K562 (cell line): Measurements from ENCODE around the gene MYLK4. TPM values are rescaled to one million over a fixed set of nuclear protein-coding genes. Genes with fewer than 3 reads are reported as not detected.

Experiments used
- ATAC-seq: fragments of 200-7000 bp; cut with Tn5 transposase; 3 replicates; pipeline ENCODE4 v1.9.1; 2020; ENCODE audit warnings: moderate library complexity
- BruUV-seq: library from RNA; stranded (reverse); fragments of 400-500 nt; replicated peaks from 2 replicates; lab custom pipeline; 2021; lab: Mats Ljungman, UMichigan
- CTCF ChIA-PET: fragments of 300-600 bp; formaldehyde crosslinking; extraction: SDS; loops from one replicate; lab custom pipeline; 2021; ENCODE audit warnings: low intra/inter-chr PET ratio; lab: Yijun Ruan, JAX
- POLR2A ChIA-PET: fragments of 300-600, 350-650 bp; sonication (Branson Sonifier 250); formaldehyde crosslinking; extraction: SDS; loops from one replicate; lab custom pipeline; 2021; ENCODE audit warnings: antibody characterized with exemption, inconsistent platforms; lab: Yijun Ruan, JAX
- DNase-seq, 4 experiments: peaks; one replicate each; pipeline versions ENCODE4 v3.0.0 to v3.0.0-alpha.2; 2011 to 2018; ENCODE audit warnings: low spot score in 3 of 4, mixed read lengths in 3 of 4; ENCODE audit errors: extremely low read depth in 1 of 4
- FAIRE-seq: peaks from 2 replicates; lab custom pipeline; 2011; peaks lifted over from hg19 to GRCh38; lab: Jason Lieb, UNC
- H2AFZ ChIP-seq: 2 replicates; pipeline ENCODE4 v1.6.0; 2011; ENCODE audit warnings: low read depth, low read length, control low read depth, inconsistent platforms
- H3K27ac ChIP-seq: fragments of 200-600 bp; 3 replicates; pipeline ENCODE4 v1.8.0; 2011; ENCODE audit warnings: low read depth, mild to moderate bottlenecking, control low read depth, inconsistent platforms, low read length, moderate library complexity, mixed read lengths; ENCODE audit errors: extremely low read depth
- H3K27me3 ChIP-seq, 2 experiments: fragments of 300-600 bp in 1 of 2; 2 replicates in 1 of 2; 3 replicates in 1 of 2; pipeline versions ENCODE4 v1.6.0 to v1.8.0; 2011; ENCODE audit warnings: inconsistent platforms in 2 of 2, low read length in 2 of 2, mild to moderate bottlenecking in 1 of 2, mixed read lengths in 1 of 2, moderate library complexity in 1 of 2; ENCODE audit not compliant: control insufficient read depth in 2 of 2, insufficient read depth in 2 of 2
- H3K36me3 ChIP-seq: fragments of 300-600 bp; 3 replicates; pipeline ENCODE4 v1.8.0; 2011; ENCODE audit warnings: mild to moderate bottlenecking, low read length, inconsistent platforms; ENCODE audit not compliant: control insufficient read depth, insufficient read depth
- H3K4me1 ChIP-seq, 2 experiments: fragments of 200-600 bp in 1 of 2; replicated peaks in 1 of 2; 2 replicates in 1 of 2; 3 replicates in 1 of 2; pipeline versions ENCODE4 v1.5.1 to v1.8.0; 2011; ENCODE audit warnings: inconsistent platforms in 2 of 2, low read length in 2 of 2, mild to moderate bottlenecking in 1 of 2, mixed read lengths in 1 of 2, moderate library complexity in 1 of 2; ENCODE audit not compliant: control insufficient read depth in 2 of 2, insufficient read depth in 2 of 2
- H3K4me2 ChIP-seq: 2 replicates; pipeline ENCODE4 v1.6.1; 2011; ENCODE audit warnings: low read length, control low read depth, inconsistent platforms, mixed read lengths; ENCODE audit not compliant: insufficient read depth
- H3K4me3 ChIP-seq: fragments of 200-600 bp; sonication (generic), shearing (Covaris generic); 2 replicates; pipeline ENCODE4 v1.5.1; 2016; ENCODE audit warnings: control low read depth, inconsistent platforms
- H3K79me2 ChIP-seq: fragments of 200-600 bp; 3 replicates; pipeline ENCODE4 v1.8.0; 2011; ENCODE audit warnings: low read length, inconsistent platforms; ENCODE audit not compliant: control insufficient read depth, insufficient read depth
- H3K9ac ChIP-seq, 2 experiments: 2 replicates each; pipeline versions ENCODE4 v1.6.0 to v1.6.1; 2011; ENCODE audit warnings: low read depth in 2 of 2, low read length in 2 of 2, control low read depth in 1 of 2, inconsistent platforms in 1 of 2, mild to moderate bottlenecking in 1 of 2, mixed read lengths in 1 of 2; ENCODE audit not compliant: insufficient read depth in 1 of 2
- H3K9me1 ChIP-seq: one replicate; pipeline ENCODE4 v1.6.0; 2011; ENCODE audit warnings: inconsistent platforms, mild to moderate bottlenecking, low read length, moderate library complexity; ENCODE audit not compliant: control insufficient read depth, insufficient read depth
- H3K9me3 ChIP-seq: replicated peaks from 2 replicates; pipeline ENCODE4 v1.5.1; 2011; ENCODE audit warnings: low read depth, low read length, inconsistent platforms; ENCODE audit not compliant: control insufficient read depth, insufficient read depth
- H4K20me1 ChIP-seq: replicated peaks from 2 replicates; pipeline ENCODE4 v1.6.1; 2011; ENCODE audit warnings: low read length, inconsistent platforms, mixed read lengths; ENCODE audit not compliant: control insufficient read depth, insufficient read depth
- CBX3 ChIP-seq, 2 experiments: IDR thresholded peaks; 1 replicate in 1 of 2; 2 replicates in 1 of 2; pipeline ENCODE4 v1.6.1; 2012; ENCODE audit warnings: inconsistent platforms in 2 of 2, low read length in 2 of 2, borderline replicate concordance in 1 of 2, control low read depth in 1 of 2
- HDAC6 ChIP-seq: IDR thresholded peaks from 2 replicates; pipeline ENCODE4 v1.6.1; 2012; ENCODE audit warnings: low read depth, mild to moderate bottlenecking, control low read depth, inconsistent platforms, low read length, moderate library complexity
- HMGN3 ChIP-seq: IDR thresholded peaks from 2 replicates; pipeline ENCODE4 v1.6.1; 2011; ENCODE audit warnings: borderline replicate concordance, low read depth, mild to moderate bottlenecking, mixed read lengths, low read length; ENCODE audit not compliant: insufficient read length; ENCODE audit errors: extremely low read depth
- HMGXB4 ChIP-seq: sonication (generic); formaldehyde crosslinking; IDR thresholded peaks from 2 replicates; pipeline ENCODE4 v1.8.1; 2023; ENCODE audit warnings: mild to moderate bottlenecking, missing genetic modification reagents
- MEIS2 ChIP-seq: fragments of 450-650 bp; IDR thresholded peaks from 2 replicates; pipeline ENCODE4 v1.6.1; 2014; ENCODE audit warnings: mild to moderate bottlenecking; ENCODE audit not compliant: partially characterized antibody
- NCOA1 ChIP-seq: fragments of 450-650 bp; IDR thresholded peaks from 2 replicates; pipeline ENCODE4 v1.6.1; 2016; ENCODE audit warnings: low read depth
- NFXL1 ChIP-seq: fragments of 450-650 bp; formaldehyde crosslinking; IDR thresholded peaks from 2 replicates; pipeline ENCODE4 v1.4.0; 2021; ENCODE audit warnings: mild to moderate bottlenecking
- PCBP2 ChIP-seq: fragments of 200-400 bp; formaldehyde crosslinking; IDR thresholded peaks from 2 replicates; pipeline ENCODE4 v1.6.1; 2018; ENCODE audit warnings: low read length, low read depth, mild to moderate bottlenecking, moderate library complexity; ENCODE audit not compliant: poor library complexity, severe bottlenecking
- RBM22 ChIP-seq: fragments of 200-400 bp; formaldehyde crosslinking; IDR thresholded peaks from 2 replicates; pipeline ENCODE4 v1.6.1; 2018; ENCODE audit warnings: low read length, low read depth; ENCODE audit not compliant: poor library complexity, severe bottlenecking
- THRAP3 ChIP-seq: fragments of 450-650 bp; IDR thresholded peaks from 2 replicates; pipeline ENCODE4 v1.6.1; 2016; ENCODE audit warnings: mild to moderate bottlenecking, inconsistent platforms, borderline replicate concordance
- ZKSCAN3 ChIP-seq: fragments of 250-450 bp; sonication (Bioruptor Pico); IDR thresholded peaks from 2 replicates; pipeline ENCODE4 v1.4.0; 2020
- ZNF696 ChIP-seq: fragments of 250-450 bp; sonication (Bioruptor Pico); conservative IDR thresholded peaks from 2 replicates; pipeline ENCODE4 v1.4.0; 2020; ENCODE audit warnings: mild to moderate bottlenecking, moderate library complexity
- ZSCAN29 ChIP-seq: fragments of 450-650 bp; IDR thresholded peaks from 2 replicates; pipeline ENCODE4 v1.6.1; 2017
- WGBS: fragments of 100-300 bp; shearing (Covaris generic); methylation state at CpG from one replicate; pipeline ENCODE4 v1.1.6; 2016; ENCODE audit warnings: low coverage, mixed read lengths; ENCODE audit not compliant: insufficient coverage; ENCODE audit errors: missing lambda C conversion rate; 5-methylcytosine and 5-hydroxymethylcytosine counted together
- in situ Hi-C: fragments of 300-500 bp; cut with MboI; formaldehyde crosslinking; loops from 4 replicates; pipeline ENCODE4 v1.15.0; 2018; ENCODE audit warnings: inconsistent platforms, mixed read lengths
- intact Hi-C: fragments of 100-400 bp; cut with micrococcal nuclease; formaldehyde crosslinking; loops from 2 replicates; pipeline ENCODE4 v1.14.2; 2022
- polyA plus RNA-seq, 8 experiments: library from polyadenylated mRNA; depleted of rRNA in 4 of 8; stranded (reverse) in 5 of 8; unstranded in 3 of 8; fragments of >200 nt; fragmentation: Nextera tagmentation in 2 of 8; fragmentation: Illumina TruSeq in 1 of 8; extraction: Ambion mirVana in 2 of 8; extraction: Trizol in 1 of 8; gene quantifications; 2 replicates each; pipeline versions ENCODE4 v1.2.1 to v1.2.3, GENCODE V29; 2011 to 2014; ENCODE audit warnings: inconsistent platforms in 1 of 8, missing spikeins in 1 of 8
- total RNA-seq, 7 experiments: library from RNA; depleted of rRNA in 6 of 7; stranded (reverse); fragments of >200 nt in 6 of 7; fragmentation: Illumina TruSeq in 2 of 7; extraction: Trizol in 2 of 7; gene quantifications; 2 replicates each; pipeline versions ENCODE4 v1.2.1 to v1.2.3, GENCODE V29; 2011 to 2021; ENCODE audit warnings: low replicate concordance in 1 of 7
- TF ChIP-seq, protein P1 (sequence below): fragments of 450-650 bp; IDR thresholded peaks from 2 replicates; pipeline ENCODE4 v1.6.1; 2017; ENCODE audit warnings: mild to moderate bottlenecking, moderate library complexity
- TF ChIP-seq, protein P2 (sequence below): fragments of 150-350 bp; IDR thresholded peaks from 2 replicates; pipeline ENCODE4 v1.6.1; 2014; ENCODE audit warnings: low read depth, mild to moderate bottlenecking, low read length, borderline replicate concordance

Gene MYLK4
- total and polyA plus RNA-seq, 9 of the 15 experiments (the other 6 are each of a cell fraction or from before 2014, with no cell fraction given) = 0.01 to 0.15 (median 0.06) TPM

- TF ChIP-seq, protein P1, sequence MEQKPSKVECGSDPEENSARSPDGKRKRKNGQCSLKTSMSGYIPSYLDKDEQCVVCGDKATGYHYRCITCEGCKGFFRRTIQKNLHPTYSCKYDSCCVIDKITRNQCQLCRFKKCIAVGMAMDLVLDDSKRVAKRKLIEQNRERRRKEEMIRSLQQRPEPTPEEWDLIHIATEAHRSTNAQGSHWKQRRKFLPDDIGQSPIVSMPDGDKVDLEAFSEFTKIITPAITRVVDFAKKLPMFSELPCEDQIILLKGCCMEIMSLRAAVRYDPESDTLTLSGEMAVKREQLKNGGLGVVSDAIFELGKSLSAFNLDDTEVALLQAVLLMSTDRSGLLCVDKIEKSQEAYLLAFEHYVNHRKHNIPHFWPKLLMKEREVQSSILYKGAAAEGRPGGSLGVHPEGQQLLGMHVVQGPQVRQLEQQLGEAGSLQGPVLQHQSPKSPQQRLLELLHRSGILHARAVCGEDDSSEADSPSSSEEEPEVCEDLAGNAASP = no peak
- TF ChIP-seq CBX3 (IDR thresholded peaks at IDR 0.05; ENCODE audit: borderline replicate concordance in 1 of 2, low read length in 2 of 2) = no peak
- TF ChIP-seq, all 486 proteins: peak for 0
Observed at GRCh38 chr6:2619651-2620050, 131.1 kb downstream of the MYLK4 start (continued).

- no TSS peak for BruUV-seq
- H3K9me3 ChIP-seq = no peaks in the 10 kb centered on the region
- ATAC-seq (no peak), DNase-seq (no peak), FAIRE-seq (no peak)
- no peaks in the 10 kb centered on the region for H3K79me2 ChIP-seq
- in situ Hi-C loops (no loop called here), intact Hi-C loops (no loop called here)
- no peaks in the 10 kb centered on the region for H3K4me1 ChIP-seq
- H3K27ac ChIP-seq = no peak overlapping the region
- no peak overlapping the region for H2AFZ ChIP-seq
- WGBS = 0% methylated on average over 4 of the region's 4 CpGs
- no peaks in the 10 kb centered on the region for H3K36me3 ChIP-seq
- no peak overlapping the region for H3K4me3 ChIP-seq
- no peak overlapping the region for H3K4me2 ChIP-seq
- ChIA-PET CTCF (no interaction called here), POLR2A (interaction anchor here (0.9 kb wide), 1 partner anchor 17 kb away, joined by 5 read pairs; no protein-coding TSS in a partner anchor)
- no peak overlapping the region for H3K9ac ChIP-seq
- no peaks in the 10 kb centered on the region for H3K9me1 ChIP-seq
- H4K20me1 ChIP-seq = no peaks in the 10 kb centered on the region
- H3K27me3 ChIP-seq = peaks cover 32 to 35% of the 10 kb centered on the region in 2 experiments
- TF ChIP-seq PCBP2 (no peak), NCOA1 (no peak), ZNF696 (no peak), MEIS2 (no peak), HDAC6 (no peak), RBM22 (no peak), ZSCAN29 (no peak), THRAP3 (no peak), HMGN3 (no peak), ZKSCAN3 (no peak), HMGXB4 (CRISPR knock-in tag) (no peak), NFXL1 (no peak)
- TF ChIP-seq, protein P2, sequence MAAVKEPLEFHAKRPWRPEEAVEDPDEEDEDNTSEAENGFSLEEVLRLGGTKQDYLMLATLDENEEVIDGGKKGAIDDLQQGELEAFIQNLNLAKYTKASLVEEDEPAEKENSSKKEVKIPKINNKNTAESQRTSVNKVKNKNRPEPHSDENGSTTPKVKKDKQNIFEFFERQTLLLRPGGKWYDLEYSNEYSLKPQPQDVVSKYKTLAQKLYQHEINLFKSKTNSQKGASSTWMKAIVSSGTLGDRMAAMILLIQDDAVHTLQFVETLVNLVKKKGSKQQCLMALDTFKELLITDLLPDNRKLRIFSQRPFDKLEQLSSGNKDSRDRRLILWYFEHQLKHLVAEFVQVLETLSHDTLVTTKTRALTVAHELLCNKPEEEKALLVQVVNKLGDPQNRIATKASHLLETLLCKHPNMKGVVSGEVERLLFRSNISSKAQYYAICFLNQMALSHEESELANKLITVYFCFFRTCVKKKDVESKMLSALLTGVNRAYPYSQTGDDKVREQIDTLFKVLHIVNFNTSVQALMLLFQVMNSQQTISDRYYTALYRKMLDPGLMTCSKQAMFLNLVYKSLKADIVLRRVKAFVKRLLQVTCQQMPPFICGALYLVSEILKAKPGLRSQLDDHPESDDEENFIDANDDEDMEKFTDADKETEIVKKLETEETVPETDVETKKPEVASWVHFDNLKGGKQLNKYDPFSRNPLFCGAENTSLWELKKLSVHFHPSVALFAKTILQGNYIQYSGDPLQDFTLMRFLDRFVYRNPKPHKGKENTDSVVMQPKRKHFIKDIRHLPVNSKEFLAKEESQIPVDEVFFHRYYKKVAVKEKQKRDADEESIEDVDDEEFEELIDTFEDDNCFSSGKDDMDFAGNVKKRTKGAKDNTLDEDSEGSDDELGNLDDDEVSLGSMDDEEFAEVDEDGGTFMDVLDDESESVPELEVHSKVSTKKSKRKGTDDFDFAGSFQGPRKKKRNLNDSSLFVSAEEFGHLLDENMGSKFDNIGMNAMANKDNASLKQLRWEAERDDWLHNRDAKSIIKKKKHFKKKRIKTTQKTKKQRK = no peak
Observed at GRCh38 chr6:2617729-2618128, 133.0 kb downstream of the MYLK4 start.
